Stimulated activated CD8-positive, alpha-beta memory T cell treated with anti-CD3 and anti-CD28 coated beads, Interleukin-4, amount 100 ng/mL, for 1 hour (primary cell): Measurements from ENCODE around the gene MCUB.
"Not testable (repeated sequence)": the region's sequence is repeated elsewhere in the genome, so short reads cannot be mapped to it uniquely, and the experiment has no call there.

Source experiments
- DNase-seq, 2 donors: peaks; one replicate each; pipeline ENCODE4 v3.0.0-alpha.2; 2020; ENCODE audit warnings: low read depth in 2 of 2, low spot score in 1 of 2

Gene MCUB

GRCh38 chr4:109559983-109560686 lies at the start of gene MCUB:
TSS of gene MCUB (plus strand) at chr4:109560246. CDS start at chr4:109560338, 92 bp downstream.
- peak; percentile 60 to 80 for DNase-seq

- DNase-seq: no peak
Observed at GRCh38 chr4:109510687-109511086, 49.4 kb upstream of the MCUB start.

- DNase-seq: no peak
Observed at GRCh38 chr4:109511414-109511813, 48.6 kb upstream of the MCUB start.

GRCh38 chr4:109513368-109513767 lies 46.7 kb upstream of the MCUB start:
- DNase-seq: not testable (repeated sequence)

GRCh38 chr4:109532182-109532581 lies 27.9 kb upstream of the MCUB start:
- no peak for DNase-seq

GRCh38 chr4:109545401-109545800 lies 14.6 kb upstream of the MCUB start:
- DNase-seq: no peak

GRCh38 chr4:109547394-109547793 lies 12.7 kb upstream of the MCUB start:
- no peak for DNase-seq

GRCh38 chr4:109548655-109549054 lies 11.4 kb upstream of the MCUB start:
- DNase-seq: no peak

- DNase-seq: no peak
Observed at GRCh38 chr4:109552237-109552636, 7.8 kb upstream of the MCUB start.

- DNase-seq: no peak
Observed at GRCh38 chr4:109553130-109553529, 6.9 kb upstream of the MCUB start.

- no peak for DNase-seq
Observed at GRCh38 chr4:109554971-109555370, 5.1 kb upstream of the MCUB start.

- DNase-seq: no peak
Observed at GRCh38 chr4:109557433-109557832, 2.6 kb upstream of the MCUB start.

- DNase-seq: not testable (repeated sequence)
Observed at GRCh38 chr4:109558095-109558494, 2.0 kb upstream of the MCUB start.

GRCh38 chr4:109559625-109559982 lies 442 bp upstream of the MCUB start:
- DNase-seq: peak in 1 of 2 donors; percentile 14

GRCh38 chr4:109560687-109561461 lies 828 bp downstream of the MCUB start:
- peak; percentile 30 to 32 for DNase-seq

- DNase-seq: no peak
Observed at GRCh38 chr4:109562457-109563239, 2.6 kb downstream of the MCUB start.

GRCh38 chr4:109571494-109571893 lies 11.4 kb downstream of the MCUB start:
- no peak for DNase-seq

GRCh38 chr4:109572154-109572553 lies 12.1 kb downstream of the MCUB start:
- no peak for DNase-seq

GRCh38 chr4:109574443-109574850 lies 14.4 kb downstream of the MCUB start:
- DNase-seq: no peak

- no peak for DNase-seq
Observed at GRCh38 chr4:109574931-109575804, 15.1 kb downstream of the MCUB start.

GRCh38 chr4:109576462-109576861 lies 16.4 kb downstream of the MCUB start:
- DNase-seq: no peak
